Natural killer cell treated with Interleukin-12 subunit alpha and Interleukin-12 subunit beta and Interleukin-15 and Interleukin-18, amount 100 ng/mL, for 72 hours (primary cell): ENCODE results near the gene PDE7B. TPM values are rescaled to one million over a fixed set of nuclear protein-coding genes. Genes with fewer than 3 reads are reported as not detected.

ENCODE experiments used
- ATAC-seq, 2 donors: fragments of 150-1000 bp; cut with Tn5 transposase in 1 of 2; sonication (Bioruptor Pico), chemical (Tn5 transposase) in 1 of 2; 2 replicates each; pipeline ENCODE4 v1.10.0; 2021
- DNase-seq: peaks from one replicate; pipeline ENCODE4 v3.0.0; 2022; ENCODE audit warnings: low spot score
- H3K27ac Mint-ChIP-seq, 2 donors: 1 replicate in 1 of 2; 2 replicates in 1 of 2; pipeline ENCODE4 v1.8.0; 2022; ENCODE audit warnings: mixed read lengths in 2 of 2, mild to moderate bottlenecking in 1 of 2, moderate library complexity in 1 of 2
- H3K27me3 Mint-ChIP-seq, 2 donors: 1 replicate in 1 of 2; 2 replicates in 1 of 2; pipeline ENCODE4 v1.8.0; 2022; ENCODE audit warnings: mixed read lengths in 2 of 2
- H3K36me3 Mint-ChIP-seq: one replicate; pipeline ENCODE4 v1.8.0; 2022; ENCODE audit warnings: mixed read lengths
- H3K4me1 Mint-ChIP-seq, 2 donors: 1 replicate in 1 of 2; 2 replicates in 1 of 2; pipeline ENCODE4 v1.8.0; 2022; ENCODE audit warnings: low read depth in 2 of 2, mixed read lengths in 2 of 2, mild to moderate bottlenecking in 1 of 2
- H3K4me3 Mint-ChIP-seq: one replicate; pipeline ENCODE4 v1.8.0; 2022; ENCODE audit warnings: mixed read lengths
- H3K9me3 Mint-ChIP-seq: 2 replicates; pipeline ENCODE4 v1.8.0; 2022; ENCODE audit warnings: mixed read lengths
- total RNA-seq, 2 donors: library from RNA; stranded (reverse); gene quantifications; one replicate each; pipeline ENCODE4 v1.2.3, GENCODE V29; 2022

PDE7B gene
- total RNA-seq, 2 donors from 2014 or later: 0.14 TPM; not detected in 1

DNA sequence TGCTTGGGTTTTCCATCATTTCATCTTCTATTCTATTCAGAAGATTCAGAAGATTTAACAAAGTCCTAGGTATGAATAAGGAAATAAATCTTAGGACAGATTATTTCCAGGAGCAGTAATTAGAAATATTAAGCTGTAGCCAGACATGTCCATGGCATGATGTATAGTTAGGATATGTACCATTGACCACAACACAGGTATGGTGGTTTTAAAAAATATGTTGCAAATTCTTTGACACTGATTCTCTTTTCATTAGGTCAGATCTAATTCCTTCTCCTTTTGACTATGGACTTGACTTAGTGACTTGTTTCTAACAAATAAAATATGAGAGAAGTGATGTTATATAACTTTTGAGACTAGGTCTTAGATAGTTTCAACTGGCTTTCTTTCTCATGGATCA, 23.5 kb upstream of the PDE7B start:
- Mint-ChIP-seq H3K4me3 (no peak overlapping the region), H3K27ac (no peak overlapping the region), H3K27me3 (peaks cover under 1 to 9% of the 10 kb centered on the region in 2 donors), H3K4me1 (no peaks in the 10 kb centered on the region), H3K36me3 (no peaks in the 10 kb centered on the region), H3K9me3 (no peaks in the 10 kb centered on the region)
- DNase-seq (no peak), ATAC-seq (no peak)

- no peaks in the 10 kb centered on the region for H3K4me1 Mint-ChIP-seq
- peaks cover 9 to 14% of the 10 kb centered on the region in 2 donors for H3K27me3 Mint-ChIP-seq
- no peak overlapping the region for H3K4me3 Mint-ChIP-seq
- DNase-seq (no peak), ATAC-seq (no peak)
- H3K9me3 Mint-ChIP-seq: no peaks in the 10 kb centered on the region
- H3K27ac Mint-ChIP-seq: no peak overlapping the region
- H3K36me3 Mint-ChIP-seq: no peaks in the 10 kb centered on the region
Measured at GRCh38 chr6:135830452-135830881, 21.0 kb upstream of the PDE7B start.

DNA sequence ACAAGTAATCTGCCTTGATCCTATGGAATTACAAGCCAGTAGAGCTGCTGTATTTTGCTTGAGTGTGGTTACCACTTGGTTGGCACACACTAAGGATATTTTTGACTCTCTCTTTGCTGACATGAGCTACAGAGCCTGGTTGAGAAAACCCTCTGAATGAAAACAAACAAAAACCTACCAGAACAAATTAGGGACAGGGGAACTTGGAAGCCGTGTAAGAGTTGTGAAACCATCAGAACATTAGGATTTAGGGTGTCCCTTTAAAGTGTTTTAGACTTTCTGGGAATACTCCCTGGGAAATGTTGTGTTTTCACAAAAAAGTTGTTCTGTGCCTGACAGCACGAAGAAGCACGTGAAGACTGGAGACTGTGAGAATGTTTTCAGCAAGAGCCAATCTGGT, 20.5 kb upstream of the PDE7B start:
- Mint-ChIP-seq H3K27me3 (peaks cover 9 to 11% of the 10 kb centered on the region in 2 donors), H3K27ac (no peak overlapping the region), H3K9me3 (no peaks in the 10 kb centered on the region), H3K4me3 (no peak overlapping the region), H3K36me3 (no peaks in the 10 kb centered on the region), H3K4me1 (no peaks in the 10 kb centered on the region)
- ATAC-seq (no peak), DNase-seq (no peak)

DNA sequence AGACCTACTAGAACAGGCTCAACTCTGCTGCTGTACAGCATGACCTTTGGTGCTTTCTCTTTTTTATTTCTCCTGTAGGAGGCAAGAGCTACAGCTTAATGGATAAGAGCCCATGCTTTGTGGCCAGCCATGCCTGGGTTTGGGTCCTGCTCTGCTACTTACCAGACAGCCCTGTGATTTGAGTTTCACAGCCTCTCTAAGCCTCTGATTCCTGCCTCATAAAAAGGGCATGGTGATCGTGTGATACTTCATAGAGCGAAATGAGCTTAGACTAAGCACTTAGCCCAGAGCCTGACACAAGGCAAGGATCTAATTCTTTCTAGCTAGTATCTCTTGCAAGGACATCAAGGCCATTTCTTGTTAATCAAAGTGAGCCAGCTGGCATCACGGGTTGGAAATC, 19.3 kb upstream of the PDE7B start:
- no peaks in the 10 kb centered on the region for H3K9me3 Mint-ChIP-seq
- H3K4me3 Mint-ChIP-seq: no peak overlapping the region
- ATAC-seq: no peak
- no peak overlapping the region for H3K27ac Mint-ChIP-seq
- no peak for DNase-seq
- no peaks in the 10 kb centered on the region for H3K4me1 Mint-ChIP-seq
- peaks cover 8 to 9% of the 10 kb centered on the region in 2 donors for H3K27me3 Mint-ChIP-seq
- no peaks in the 10 kb centered on the region for H3K36me3 Mint-ChIP-seq

DNA sequence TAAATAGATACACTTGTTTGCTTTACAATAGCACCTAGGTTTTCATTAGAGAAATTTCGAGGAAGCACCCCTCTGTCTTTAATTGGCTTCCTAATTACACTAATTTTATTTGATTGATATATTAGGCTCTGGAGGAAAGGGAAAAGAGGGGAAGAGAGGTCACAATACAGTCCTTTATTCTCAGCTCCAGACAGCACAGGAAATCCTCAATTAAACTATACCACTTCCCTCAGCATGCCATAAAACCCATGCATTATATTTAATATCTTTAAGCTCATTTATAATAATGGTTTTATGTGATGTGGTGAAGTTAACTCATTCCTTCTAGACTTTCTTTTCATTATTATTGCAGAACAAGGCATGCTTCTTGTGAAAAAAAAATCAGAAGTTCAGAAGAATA, 17.7 kb upstream of the PDE7B start:
- Mint-ChIP-seq H3K4me1 (peaks cover 0 to 3% of the 10 kb centered on the region in 2 donors), H3K36me3 (no peaks in the 10 kb centered on the region), H3K27ac (no peak overlapping the region), H3K4me3 (no peak overlapping the region), H3K27me3 (peaks cover 10 to 11% of the 10 kb centered on the region in 2 donors), H3K9me3 (no peaks in the 10 kb centered on the region)
- ATAC-seq (no peak), DNase-seq (no peak)

DNA sequence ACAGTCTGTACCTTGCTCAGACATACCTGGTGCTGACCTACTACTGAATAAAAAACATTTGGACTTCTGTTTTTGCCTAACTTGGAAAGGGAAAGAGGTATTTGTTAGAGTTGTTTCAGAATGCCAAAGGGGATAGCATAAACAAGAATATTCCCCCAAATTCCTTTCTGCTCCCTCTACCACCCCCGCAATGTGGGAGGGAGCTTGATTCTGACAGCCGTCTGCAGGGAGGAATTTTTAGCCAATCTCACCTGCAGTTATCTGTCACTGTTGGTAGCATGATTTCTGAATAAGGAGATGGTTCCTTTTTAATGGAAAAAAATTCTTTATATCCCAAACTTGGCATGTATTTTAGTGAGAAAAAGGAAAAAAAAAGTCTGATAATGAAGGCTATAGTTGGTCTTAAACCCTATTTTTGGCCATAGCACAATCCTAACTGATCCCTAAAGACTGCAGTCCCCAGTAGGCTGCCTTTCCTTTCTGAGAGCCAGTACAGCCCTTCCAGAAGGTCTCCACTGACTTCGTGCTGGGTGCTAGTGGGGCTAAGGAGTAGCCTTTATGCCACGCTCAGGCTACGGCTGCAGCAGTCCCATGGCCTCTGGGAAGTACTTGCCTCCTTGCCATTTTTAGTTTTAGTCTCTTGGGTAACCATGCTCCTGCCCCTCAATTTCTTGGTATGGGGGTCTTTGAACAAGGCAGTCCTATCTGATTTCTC, 13.6 kb upstream of the PDE7B start:
- Mint-ChIP-seq H3K9me3 (no peaks in the 10 kb centered on the region), H3K27ac (no peak overlapping the region), H3K27me3 (peaks cover 20 to 28% of the 10 kb centered on the region in 2 donors), H3K36me3 (no peaks in the 10 kb centered on the region), H3K4me1 (peaks cover 0 to 3% of the 10 kb centered on the region in 2 donors), H3K4me3 (no peak overlapping the region)
- no peak for DNase-seq
- no peak for ATAC-seq

DNA sequence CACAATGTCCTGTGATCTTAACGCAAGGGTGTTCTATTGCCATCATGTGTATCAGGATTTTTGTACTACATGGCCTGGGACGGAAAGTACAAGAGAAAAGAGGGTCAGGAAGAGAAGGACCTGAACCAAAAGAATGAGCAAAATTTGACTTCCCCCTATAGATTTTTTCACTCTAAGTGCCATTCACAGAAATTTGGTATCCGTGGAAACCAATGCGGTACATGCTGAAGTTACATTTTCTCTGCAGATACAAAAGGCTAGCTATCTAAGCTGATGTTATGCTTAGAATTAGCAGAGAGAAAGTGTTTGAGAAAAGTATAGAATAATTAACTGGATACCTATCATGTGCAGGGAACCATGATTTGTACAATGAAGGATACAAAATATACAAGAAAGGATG, 12.4 kb upstream of the PDE7B start:
- Mint-ChIP-seq H3K27ac (no peak overlapping the region), H3K4me3 (no peak overlapping the region), H3K27me3 (peaks cover 16 to 22% of the 10 kb centered on the region in 2 donors), H3K36me3 (no peaks in the 10 kb centered on the region), H3K9me3 (no peaks in the 10 kb centered on the region), H3K4me1 (peaks cover 0 to 3% of the 10 kb centered on the region in 2 donors)
- no peak for DNase-seq
- ATAC-seq: no peak

GRCh38 chr6:135842618-135843392, 8.7 kb upstream of the PDE7B start:
- Mint-ChIP-seq H3K36me3 (no peaks in the 10 kb centered on the region), H3K9me3 (no peaks in the 10 kb centered on the region), H3K4me1 (no peaks in the 10 kb centered on the region), H3K27me3 (peaks cover 11 to 22% of the 10 kb centered on the region in 2 donors), H3K27ac (no peak overlapping the region), H3K4me3 (no peak overlapping the region)
- no peak for DNase-seq
- no peak for ATAC-seq

DNA sequence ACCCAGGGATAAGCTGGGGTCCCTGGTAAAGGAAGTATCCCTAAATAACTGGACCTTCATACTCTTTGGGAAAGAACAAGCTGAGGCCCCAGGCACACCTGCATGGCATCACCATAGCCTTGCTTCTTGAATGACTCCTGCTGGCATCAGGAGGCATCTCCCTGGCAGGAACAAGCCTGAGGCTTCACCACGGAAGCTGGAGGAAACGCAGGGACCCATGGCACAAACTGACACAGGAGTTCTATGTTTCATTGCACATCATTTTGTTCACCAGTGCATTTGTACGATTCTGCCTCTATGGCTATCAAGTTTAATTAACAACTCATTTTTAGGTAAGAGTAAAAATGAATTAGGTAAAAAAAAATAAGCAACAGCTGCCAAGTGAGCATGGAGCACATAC, 619 bp upstream of the PDE7B start:
- DNase-seq (no peak), ATAC-seq (no peak)
- H3K4me1 Mint-ChIP-seq: peaks cover 5 to 11% of the 10 kb centered on the region in 2 donors
- peak overlapping the region in 1 of 2 donors; percentile 38 for H3K27ac Mint-ChIP-seq
- H3K36me3 Mint-ChIP-seq: no peaks in the 10 kb centered on the region
- peaks cover 0 to 2% of the 10 kb centered on the region in 2 donors for H3K27me3 Mint-ChIP-seq
- H3K9me3 Mint-ChIP-seq: no peaks in the 10 kb centered on the region
- no peak overlapping the region for H3K4me3 Mint-ChIP-seq

DNA sequence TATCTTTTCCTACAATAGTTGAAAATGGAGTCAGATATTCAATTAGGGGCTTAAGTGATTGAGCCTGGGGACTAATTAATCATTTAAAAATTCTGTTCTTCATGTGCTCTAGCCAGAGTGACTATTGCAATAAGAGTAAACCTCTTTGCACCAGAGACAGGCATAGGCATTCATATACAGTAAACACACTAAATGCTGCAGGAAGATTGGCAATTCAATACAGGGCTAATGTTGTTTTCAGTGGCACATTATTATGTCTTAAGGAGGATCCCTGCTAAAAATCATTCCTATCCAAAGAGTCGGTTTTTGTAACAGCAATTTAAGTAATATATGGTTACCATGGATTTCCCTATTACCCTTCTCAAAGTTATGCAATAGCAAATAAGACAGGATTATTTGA, 1.2 kb downstream of the PDE7B start:
- Mint-ChIP-seq H3K4me3 (no peak overlapping the region), H3K36me3 (no peaks in the 10 kb centered on the region), H3K4me1 (peaks cover 5 to 11% of the 10 kb centered on the region in 2 donors), H3K27ac (no peak overlapping the region), H3K9me3 (no peaks in the 10 kb centered on the region), H3K27me3 (peaks cover 0 to 4% of the 10 kb centered on the region in 2 donors)
- ATAC-seq: no peak
- DNase-seq: no peak

GRCh38 chr6:135853227-135853626, 1.7 kb downstream of the PDE7B start:
- H3K4me3 Mint-ChIP-seq: no peak overlapping the region
- H3K27me3 Mint-ChIP-seq: peaks cover 0 to 4% of the 10 kb centered on the region in 2 donors
- no peaks in the 10 kb centered on the region for H3K9me3 Mint-ChIP-seq
- DNase-seq (no peak), ATAC-seq (no peak)
- H3K4me1 Mint-ChIP-seq: peaks cover 5 to 11% of the 10 kb centered on the region in 2 donors
- no peak overlapping the region for H3K27ac Mint-ChIP-seq
- H3K36me3 Mint-ChIP-seq: no peaks in the 10 kb centered on the region

DNA sequence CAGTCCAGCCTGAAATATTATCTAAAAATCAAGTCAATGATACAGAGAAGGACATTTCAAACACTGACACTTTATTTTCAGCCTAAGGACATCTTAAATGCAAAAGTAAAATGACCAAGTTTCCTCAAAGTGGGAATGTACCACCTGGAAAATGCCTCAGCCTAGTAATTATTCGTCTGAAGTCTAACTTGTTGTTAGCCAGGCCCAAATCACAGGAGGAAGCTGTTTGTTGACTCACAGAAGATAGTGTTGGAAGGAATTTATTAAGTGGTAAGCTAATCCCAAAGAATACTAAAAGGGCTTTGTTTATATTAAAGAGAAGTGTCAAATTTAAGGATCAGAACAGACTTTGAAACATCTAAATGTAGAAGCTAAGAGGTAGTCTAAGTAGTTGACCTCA, 2.5 kb downstream of the PDE7B start:
- peaks cover 0 to 4% of the 10 kb centered on the region in 2 donors for H3K27me3 Mint-ChIP-seq
- DNase-seq (no peak), ATAC-seq (no peak)
- no peak overlapping the region for H3K27ac Mint-ChIP-seq
- H3K36me3 Mint-ChIP-seq: no peaks in the 10 kb centered on the region
- H3K4me3 Mint-ChIP-seq: no peak overlapping the region
- peaks cover 5 to 11% of the 10 kb centered on the region in 2 donors for H3K4me1 Mint-ChIP-seq
- H3K9me3 Mint-ChIP-seq: no peaks in the 10 kb centered on the region

- no peak overlapping the region for H3K27ac Mint-ChIP-seq
- ATAC-seq (no peak), DNase-seq (no peak)
Measured at GRCh38 chr6:135854799-135855198, 3.3 kb downstream of the PDE7B start.

GRCh38 chr6:135858931-135859330, 7.4 kb downstream of the PDE7B start:
- no peak overlapping the region for H3K27ac Mint-ChIP-seq
- no peak for ATAC-seq
- H3K36me3 Mint-ChIP-seq: no peaks in the 10 kb centered on the region
- no peak overlapping the region for H3K4me3 Mint-ChIP-seq
- no peaks in the 10 kb centered on the region for H3K9me3 Mint-ChIP-seq
- no peaks in the 10 kb centered on the region for H3K4me1 Mint-ChIP-seq
- peaks cover 0 to 4% of the 10 kb centered on the region in 2 donors for H3K27me3 Mint-ChIP-seq
- DNase-seq: no peak

More at GRCh38 chr6:135854799-135855198, 3.3 kb downstream of the PDE7B start:
- no peak overlapping the region for H3K4me3 Mint-ChIP-seq
- H3K4me1 Mint-ChIP-seq: peaks cover 5 to 11% of the 10 kb centered on the region in 2 donors
- no peaks in the 10 kb centered on the region for H3K9me3 Mint-ChIP-seq
- peaks cover 0 to 4% of the 10 kb centered on the region in 2 donors for H3K27me3 Mint-ChIP-seq
- H3K36me3 Mint-ChIP-seq: no peaks in the 10 kb centered on the region
